Omental fat pad (tissue), 4 donors: ENCODE data around the gene IL24. TPM values are rescaled to one million over a fixed set of nuclear protein-coding genes. Genes with fewer than 3 reads are reported as not detected.

Experiments used
- ATAC-seq: fragments of 150-250 bp; one replicate; pipeline ENCODE4 v1.9.1; 2016; ENCODE audit warnings: mild to moderate bottlenecking, moderate library complexity; ENCODE audit not compliant: low FRiP score
- DNase-seq: peaks from one replicate; pipeline ENCODE4 v3.0.0-alpha.2; 2019; ENCODE audit warnings: low spot score
- CTCF ChIP-seq, 3 donors: fragments of 450-650 bp; IDR thresholded peaks; one replicate each; pipeline ENCODE4 v1.5.1; 2016 to 2017; ENCODE audit warnings: antibody characterized with exemption in 3 of 3, mild to moderate bottlenecking in 3 of 3, moderate library complexity in 2 of 3
- total RNA-seq, 4 donors: library from RNA; depleted of rRNA; stranded (reverse); fragments of >200 nt; gene quantifications; one replicate each; pipeline ENCODE4 v1.1.0, GENCODE V29; 2016

Gene IL24
- total RNA-seq, 4 donors from 2014 or later = 5.1 to 65.1 TPM; not detected in 2

- peak; percentile 25 for ATAC-seq
- TF ChIP-seq CTCF (IDR thresholded peaks at IDR 0.05) = no peak
- DNase-seq = no peak
These were observed 1.4 kb upstream of the IL24 start for GRCh38 chr1:206895837-206896242.

- no peak for DNase-seq
- TF ChIP-seq CTCF (IDR thresholded peaks at IDR 0.05) = no peak
- ATAC-seq = no peak
These were observed 982 bp upstream of the IL24 start for GRCh38 chr1:206896261-206896660.

GRCh38 chr1:206898089-206898914 lies 1.1 kb downstream of the IL24 start:
- no peak for DNase-seq
- ATAC-seq = peak; percentile 60
- TF ChIP-seq CTCF (IDR thresholded peaks at IDR 0.05) = no peak

- DNase-seq = no peak
- no peak for TF ChIP-seq CTCF (IDR thresholded peaks at IDR 0.05)
- no peak for ATAC-seq
These were observed 1.7 kb downstream of the IL24 start for GRCh38 chr1:206898915-206899431.

GRCh38 chr1:206899717-206900116 lies 2.5 kb downstream of the IL24 start:
- no peak for DNase-seq

GRCh38 chr1:206900149-206900548 lies 2.9 kb downstream of the IL24 start:
- ATAC-seq (no peak), DNase-seq (no peak)
- no peak for TF ChIP-seq CTCF (IDR thresholded peaks at IDR 0.05)

More at GRCh38 chr1:206899717-206900116, 2.5 kb downstream of the IL24 start:
- no peak for ATAC-seq
- no peak for TF ChIP-seq CTCF (IDR thresholded peaks at IDR 0.05)

GRCh38 chr1:206901944-206902343 lies 4.7 kb downstream of the IL24 start:
- DNase-seq (no peak), ATAC-seq (no peak)
- no peak for TF ChIP-seq CTCF (IDR thresholded peaks at IDR 0.05)
